Measurements from ENCODE around the gene WDR91. TPM values are rescaled to one million over a fixed set of nuclear protein-coding genes. Genes with fewer than 3 reads are reported as not detected.
A peak's percentile ranks its signal among the peaks of the same experiment; 100 is the strongest.

The WDR91 gene
- total RNA-seq, 1 donor from 2014 or later = 14.5 TPM

- H3K9me3 Mint-ChIP-seq = no peaks in the 10 kb centered on the region
- H3K27ac Mint-ChIP-seq (ENCODE audit: unreplicated experiment) = no peak overlapping the region
- peaks cover 6% of the 10 kb centered on the region for H3K36me3 Mint-ChIP-seq (ENCODE audit: low read depth)
- no peaks in the 10 kb centered on the region for H3K27me3 Mint-ChIP-seq (ENCODE audit: low read depth)
- peak overlapping the region; percentile 27 for H3K4me3 Mint-ChIP-seq
- TF ChIP-seq CTCF (conservative IDR thresholded peaks at IDR 0.05) = no peak
- H3K4me1 Mint-ChIP-seq = peaks cover 17% of the 10 kb centered on the region
- DNase-seq (ENCODE audit: low read depth, low spot score) = no peak
These were observed 3.8 kb downstream of the WDR91 start for GRCh38 chr7:135207406-135208101.

- H3K4me1 Mint-ChIP-seq = peaks cover 16% of the 10 kb centered on the region
These were observed 4.4 kb downstream of the WDR91 start for GRCh38 chr7:135206941-135207391.

GRCh38 chr7:135205850-135206249, 5.5 kb downstream of the WDR91 start:
- Mint-ChIP-seq H3K4me3 (no peak overlapping the region), H3K36me3 (ENCODE audit: low read depth) (peaks cover 6% of the 10 kb centered on the region), H3K9me3 (no peaks in the 10 kb centered on the region), H3K4me1 (peaks cover 16% of the 10 kb centered on the region), H3K27ac (ENCODE audit: unreplicated experiment) (peak overlapping the region; percentile 6), H3K27me3 (ENCODE audit: low read depth) (no peaks in the 10 kb centered on the region)
- TF ChIP-seq CTCF (conservative IDR thresholded peaks at IDR 0.05) = no peak
- no peak for DNase-seq (ENCODE audit: low read depth, low spot score)

More at GRCh38 chr7:135206941-135207391, 4.4 kb downstream of the WDR91 start:
- DNase-seq (ENCODE audit: low read depth, low spot score) = no peak
- Mint-ChIP-seq H3K27me3 (ENCODE audit: low read depth) (no peaks in the 10 kb centered on the region), H3K27ac (ENCODE audit: unreplicated experiment) (no peak overlapping the region), H3K4me3 (no peak overlapping the region), H3K36me3 (ENCODE audit: low read depth) (peaks cover 6% of the 10 kb centered on the region), H3K9me3 (no peaks in the 10 kb centered on the region)
- no peak for TF ChIP-seq CTCF (conservative IDR thresholded peaks at IDR 0.05)

GRCh38 chr7:135204876-135205275, 6.5 kb downstream of the WDR91 start:
- Mint-ChIP-seq H3K9me3 (no peaks in the 10 kb centered on the region), H3K4me1 (peaks cover 11% of the 10 kb centered on the region), H3K27ac (ENCODE audit: unreplicated experiment) (no peak overlapping the region), H3K4me3 (no peak overlapping the region), H3K36me3 (ENCODE audit: low read depth) (peaks cover 6% of the 10 kb centered on the region), H3K27me3 (ENCODE audit: low read depth) (no peaks in the 10 kb centered on the region)
- no peak for TF ChIP-seq CTCF (conservative IDR thresholded peaks at IDR 0.05)
- DNase-seq (ENCODE audit: low read depth, low spot score) = no peak

- Mint-ChIP-seq H3K9me3 (no peaks in the 10 kb centered on the region), H3K36me3 (ENCODE audit: low read depth) (peaks cover 6% of the 10 kb centered on the region)
These were observed 7.0 kb downstream of the WDR91 start for GRCh38 chr7:135204341-135204749.

More at GRCh38 chr7:135204341-135204749, 7.0 kb downstream of the WDR91 start:
- H3K27me3 Mint-ChIP-seq (ENCODE audit: low read depth) = no peaks in the 10 kb centered on the region
- TF ChIP-seq CTCF (conservative IDR thresholded peaks at IDR 0.05) = no peak
- no peak overlapping the region for H3K27ac Mint-ChIP-seq (ENCODE audit: unreplicated experiment)
- DNase-seq (ENCODE audit: low read depth, low spot score) = no peak
- no peak overlapping the region for H3K4me3 Mint-ChIP-seq
- H3K4me1 Mint-ChIP-seq = peaks cover 11% of the 10 kb centered on the region

Data from neural crest cell (in vitro differentiated cells).